HG03460 (cell line): ENCODE data around the gene CHD1L.
A peak's percentile ranks its signal among the peaks of the same experiment; 100 is the strongest.
"Not testable (repeated sequence)": the region's sequence is repeated elsewhere in the genome, so short reads cannot be mapped to it uniquely, and the experiment has no call there.

Experiments used
- ATAC-seq: cut with Tn5 transposase; IDR thresholded peaks from one replicate; pipeline ENCODE4 v1.9.1; 2021; ENCODE audit not compliant: unreplicated experiment

CHD1L gene

GRCh38 chr1:147242449-147243227 lies at the start of gene CHD1L:
Gene CHD1L, plus strand, starts transcription at chr1:147242684. Its CDS starts 20 bp downstream, at chr1:147242704.
- peak; percentile 81 for ATAC-seq

GRCh38 chr1:147197324-147197723 lies 45.2 kb upstream of the CHD1L start:
- ATAC-seq = not testable (repeated sequence)

GRCh38 chr1:147201276-147201675 lies 41.2 kb upstream of the CHD1L start:
- ATAC-seq = no peak

- no peak for ATAC-seq
Observed at GRCh38 chr1:147201786-147202185, 40.7 kb upstream of the CHD1L start.

- ATAC-seq = no peak
Observed at GRCh38 chr1:147202576-147202975, 39.9 kb upstream of the CHD1L start.

- ATAC-seq = no peak
Observed at GRCh38 chr1:147204080-147204479, 38.4 kb upstream of the CHD1L start.

- ATAC-seq = no peak
Observed at GRCh38 chr1:147207192-147207591, 35.3 kb upstream of the CHD1L start.

- no peak for ATAC-seq
Observed at GRCh38 chr1:147208619-147209018, 33.9 kb upstream of the CHD1L start.

GRCh38 chr1:147209825-147210821 lies 32.4 kb upstream of the CHD1L start:
- no peak for ATAC-seq

GRCh38 chr1:147210987-147211386 lies 31.5 kb upstream of the CHD1L start:
- ATAC-seq = no peak

- no peak for ATAC-seq
Observed at GRCh38 chr1:147211577-147211976, 30.9 kb upstream of the CHD1L start.

GRCh38 chr1:147213271-147213670 lies 29.2 kb upstream of the CHD1L start:
- no peak for ATAC-seq

- ATAC-seq = no peak
Observed at GRCh38 chr1:147214325-147214724, 28.2 kb upstream of the CHD1L start.

GRCh38 chr1:147214842-147215539 lies 27.5 kb upstream of the CHD1L start:
- ATAC-seq = no peak

- ATAC-seq = no peak
Observed at GRCh38 chr1:147215540-147215916, 27.0 kb upstream of the CHD1L start.

- ATAC-seq = no peak
Observed at GRCh38 chr1:147216124-147216523, 26.4 kb upstream of the CHD1L start.

GRCh38 chr1:147217141-147217540 lies 25.3 kb upstream of the CHD1L start:
- ATAC-seq = no peak

- no peak for ATAC-seq
Observed at GRCh38 chr1:147218606-147219005, 23.9 kb upstream of the CHD1L start.

GRCh38 chr1:147223740-147224615 lies 18.5 kb upstream of the CHD1L start:
- ATAC-seq = no peak

GRCh38 chr1:147225193-147225730 lies 17.2 kb upstream of the CHD1L start, which contains the start of gene FMO5:
Gene FMO5, minus strand, starts transcription at chr1:147225339. Its CDS starts 310 bp downstream, at chr1:147225029.
- ATAC-seq = peak; percentile 76
